K562 (cell line): ENCODE measurements around the gene MESP1. TPM values are rescaled to one million over a fixed set of nuclear protein-coding genes. Genes with fewer than 3 reads are reported as not detected.

Experiments used
- CHD1 ChIP-seq: fragments of 200-600 bp; sonication (generic); IDR thresholded peaks from one replicate; pipeline ENCODE4 v1.6.1; 2012; ENCODE audit warnings: mild to moderate bottlenecking, moderate library complexity, low read length, inconsistent platforms
- ETS2 ChIP-seq: IDR thresholded peaks from 2 replicates; pipeline ENCODE4 v1.6.1; 2016; ENCODE audit warnings: borderline replicate concordance, missing genetic modification characterization, mild to moderate bottlenecking, moderate library complexity, missing compliant biosample characterization; ENCODE audit not compliant: poor library complexity, severe bottlenecking
- HEY1 ChIP-seq: fragments of 250-450 bp; sonication (Bioruptor Pico); IDR thresholded peaks from 2 replicates; pipeline ENCODE4 v1.5.0; 2020; ENCODE audit warnings: mild to moderate bottlenecking, moderate library complexity, borderline replicate concordance
- KLF1 ChIP-seq: fragments of 450-650 bp; IDR thresholded peaks from 2 replicates; pipeline ENCODE4 v1.6.1; 2016; ENCODE audit warnings: missing genetic modification characterization, missing compliant biosample characterization
- LCOR ChIP-seq: sonication (generic); formaldehyde crosslinking; IDR thresholded peaks from 2 replicates; pipeline ENCODE4 v1.8.0; 2022; ENCODE audit warnings: mild to moderate bottlenecking, missing genetic modification reagents
- PTRF ChIP-seq: fragments of 450-650 bp; IDR thresholded peaks from 2 replicates; pipeline ENCODE4 v1.6.1; 2016; ENCODE audit warnings: mild to moderate bottlenecking, missing genetic modification characterization, missing compliant biosample characterization
- RB1 ChIP-seq: fragments of 450-650 bp; IDR thresholded peaks from 2 replicates; pipeline ENCODE4 v1.6.1; 2017; ENCODE audit warnings: low read depth, mild to moderate bottlenecking
- RBM39 ChIP-seq: fragments of 200-400 bp; formaldehyde crosslinking; optimal IDR thresholded peaks from 2 replicates; pipeline ENCODE3; 2018; ENCODE audit warnings: low read depth, low read length
- TBL1XR1 ChIP-seq, 2 experiments: IDR thresholded peaks; 2 replicates each; pipeline ENCODE4 v1.6.1; 2012; ENCODE audit warnings: improper control_type of control experiment in 2 of 2, low read length in 2 of 2, mild to moderate bottlenecking in 1 of 2
- TEAD4 ChIP-seq, 2 experiments: sonication (generic) in 1 of 2; formaldehyde crosslinking in 1 of 2; IDR thresholded peaks; 2 replicates each; pipeline versions ENCODE4 v1.6.1 to v1.8.0; 2012 to 2022; ENCODE audit warnings: borderline replicate concordance in 1 of 2, inconsistent platforms in 1 of 2, low read length in 1 of 2, mild to moderate bottlenecking in 1 of 2, missing genetic modification reagents in 1 of 2
- ZBTB7A ChIP-seq: IDR thresholded peaks from 2 replicates; pipeline ENCODE4 v1.6.1; 2011; ENCODE audit warnings: low read depth, mild to moderate bottlenecking, low read length, moderate library complexity, borderline replicate concordance; ENCODE audit not compliant: control insufficient read depth
- polyA plus RNA-seq, 8 experiments: library from polyadenylated mRNA; depleted of rRNA in 4 of 8; stranded (reverse) in 5 of 8; unstranded in 3 of 8; fragments of >200 nt; fragmentation: Nextera tagmentation in 2 of 8; fragmentation: Illumina TruSeq in 1 of 8; extraction: Ambion mirVana in 2 of 8; extraction: Trizol in 1 of 8; gene quantifications; 2 replicates each; pipeline versions ENCODE4 v1.2.1 to v1.2.3, GENCODE V29; 2011 to 2014; ENCODE audit warnings: inconsistent platforms in 1 of 8, missing spikeins in 1 of 8
- total RNA-seq, 7 experiments: library from RNA; depleted of rRNA in 6 of 7; stranded (reverse); fragments of >200 nt in 6 of 7; fragmentation: Illumina TruSeq in 2 of 7; extraction: Trizol in 2 of 7; gene quantifications; 2 replicates each; pipeline versions ENCODE4 v1.2.1 to v1.2.3, GENCODE V29; 2011 to 2021; ENCODE audit warnings: low replicate concordance in 1 of 7
- TF ChIP-seq, protein P1 (sequence below): fragments of 450-650 bp; formaldehyde crosslinking; conservative IDR thresholded peaks from 2 replicates; pipeline ENCODE4 v1.4.0; 2022; ENCODE audit warnings: mild to moderate bottlenecking, missing genetic modification characterization
- TF ChIP-seq, protein P2 (sequence below): fragments of 200-600 bp; sonication (generic); IDR thresholded peaks from one replicate; pipeline ENCODE4 v1.6.1; 2012; ENCODE audit warnings: mild to moderate bottlenecking, low read depth, low read length, inconsistent platforms

The MESP1 gene
- total and polyA plus RNA-seq, 9 of the 15 experiments (the other 6 are each of a cell fraction or from before 2014, with no cell fraction given), result 0.14 to 1.1 (median 0.36) TPM; not detected in 4

DNA sequence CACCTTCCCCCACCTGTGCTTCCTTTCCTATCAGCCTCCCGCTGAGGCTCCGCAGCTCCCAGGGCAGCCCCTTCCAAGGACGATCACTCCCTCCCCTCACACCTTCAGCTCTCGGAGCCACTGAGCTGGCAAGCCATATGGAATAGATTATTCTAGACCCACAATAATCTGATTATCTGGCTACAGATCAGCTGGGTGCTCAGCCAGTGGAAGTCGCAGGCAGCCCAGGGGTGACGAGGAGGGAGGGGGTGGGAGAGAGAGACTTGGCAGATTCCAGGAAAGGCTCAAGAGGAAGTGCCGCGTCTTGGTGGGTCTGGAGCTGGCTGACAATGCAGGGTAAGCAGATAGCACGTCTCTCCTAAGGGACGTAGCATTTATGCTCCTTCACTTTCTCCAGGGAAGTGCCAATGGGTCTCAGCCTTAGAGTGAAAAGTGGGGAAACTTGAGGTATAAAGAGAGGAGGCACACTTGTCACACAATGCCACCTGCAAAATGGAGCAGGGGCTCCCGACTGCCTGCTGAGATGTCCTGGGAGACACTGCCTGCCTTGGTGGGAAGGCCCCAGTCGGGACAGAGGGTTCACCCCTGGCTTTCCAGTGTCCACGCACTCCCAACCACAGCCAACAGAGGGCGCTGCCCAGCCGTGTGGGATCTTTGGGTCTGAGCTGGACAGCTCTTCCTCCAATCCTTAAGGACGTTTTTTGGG lies 9.4 kb upstream of the MESP1 start (continued):
- peak; percentile 8 to 26; a peak in 1 of 4 replicates for TF ChIP-seq TBL1XR1 (IDR thresholded peaks at IDR 0.05; ENCODE audit: low read length in 2 of 2)
- no peak for TF ChIP-seq CHD1
- TF ChIP-seq PTRF (tag), result no peak
- TF ChIP-seq ETS2, result no peak
- TF ChIP-seq, protein P1, sequence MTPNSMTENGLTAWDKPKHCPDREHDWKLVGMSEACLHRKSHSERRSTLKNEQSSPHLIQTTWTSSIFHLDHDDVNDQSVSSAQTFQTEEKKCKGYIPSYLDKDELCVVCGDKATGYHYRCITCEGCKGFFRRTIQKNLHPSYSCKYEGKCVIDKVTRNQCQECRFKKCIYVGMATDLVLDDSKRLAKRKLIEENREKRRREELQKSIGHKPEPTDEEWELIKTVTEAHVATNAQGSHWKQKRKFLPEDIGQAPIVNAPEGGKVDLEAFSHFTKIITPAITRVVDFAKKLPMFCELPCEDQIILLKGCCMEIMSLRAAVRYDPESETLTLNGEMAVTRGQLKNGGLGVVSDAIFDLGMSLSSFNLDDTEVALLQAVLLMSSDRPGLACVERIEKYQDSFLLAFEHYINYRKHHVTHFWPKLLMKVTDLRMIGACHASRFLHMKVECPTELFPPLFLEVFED (CRISPR knock-in tag), result no peak
- TF ChIP-seq LCOR, result 0 out of 2 replicates have a peak, but pooled peaks have one; percentile 21
- TF ChIP-seq RBM39, result no peak
- TF ChIP-seq KLF1, result no peak
- TF ChIP-seq, protein P2, sequence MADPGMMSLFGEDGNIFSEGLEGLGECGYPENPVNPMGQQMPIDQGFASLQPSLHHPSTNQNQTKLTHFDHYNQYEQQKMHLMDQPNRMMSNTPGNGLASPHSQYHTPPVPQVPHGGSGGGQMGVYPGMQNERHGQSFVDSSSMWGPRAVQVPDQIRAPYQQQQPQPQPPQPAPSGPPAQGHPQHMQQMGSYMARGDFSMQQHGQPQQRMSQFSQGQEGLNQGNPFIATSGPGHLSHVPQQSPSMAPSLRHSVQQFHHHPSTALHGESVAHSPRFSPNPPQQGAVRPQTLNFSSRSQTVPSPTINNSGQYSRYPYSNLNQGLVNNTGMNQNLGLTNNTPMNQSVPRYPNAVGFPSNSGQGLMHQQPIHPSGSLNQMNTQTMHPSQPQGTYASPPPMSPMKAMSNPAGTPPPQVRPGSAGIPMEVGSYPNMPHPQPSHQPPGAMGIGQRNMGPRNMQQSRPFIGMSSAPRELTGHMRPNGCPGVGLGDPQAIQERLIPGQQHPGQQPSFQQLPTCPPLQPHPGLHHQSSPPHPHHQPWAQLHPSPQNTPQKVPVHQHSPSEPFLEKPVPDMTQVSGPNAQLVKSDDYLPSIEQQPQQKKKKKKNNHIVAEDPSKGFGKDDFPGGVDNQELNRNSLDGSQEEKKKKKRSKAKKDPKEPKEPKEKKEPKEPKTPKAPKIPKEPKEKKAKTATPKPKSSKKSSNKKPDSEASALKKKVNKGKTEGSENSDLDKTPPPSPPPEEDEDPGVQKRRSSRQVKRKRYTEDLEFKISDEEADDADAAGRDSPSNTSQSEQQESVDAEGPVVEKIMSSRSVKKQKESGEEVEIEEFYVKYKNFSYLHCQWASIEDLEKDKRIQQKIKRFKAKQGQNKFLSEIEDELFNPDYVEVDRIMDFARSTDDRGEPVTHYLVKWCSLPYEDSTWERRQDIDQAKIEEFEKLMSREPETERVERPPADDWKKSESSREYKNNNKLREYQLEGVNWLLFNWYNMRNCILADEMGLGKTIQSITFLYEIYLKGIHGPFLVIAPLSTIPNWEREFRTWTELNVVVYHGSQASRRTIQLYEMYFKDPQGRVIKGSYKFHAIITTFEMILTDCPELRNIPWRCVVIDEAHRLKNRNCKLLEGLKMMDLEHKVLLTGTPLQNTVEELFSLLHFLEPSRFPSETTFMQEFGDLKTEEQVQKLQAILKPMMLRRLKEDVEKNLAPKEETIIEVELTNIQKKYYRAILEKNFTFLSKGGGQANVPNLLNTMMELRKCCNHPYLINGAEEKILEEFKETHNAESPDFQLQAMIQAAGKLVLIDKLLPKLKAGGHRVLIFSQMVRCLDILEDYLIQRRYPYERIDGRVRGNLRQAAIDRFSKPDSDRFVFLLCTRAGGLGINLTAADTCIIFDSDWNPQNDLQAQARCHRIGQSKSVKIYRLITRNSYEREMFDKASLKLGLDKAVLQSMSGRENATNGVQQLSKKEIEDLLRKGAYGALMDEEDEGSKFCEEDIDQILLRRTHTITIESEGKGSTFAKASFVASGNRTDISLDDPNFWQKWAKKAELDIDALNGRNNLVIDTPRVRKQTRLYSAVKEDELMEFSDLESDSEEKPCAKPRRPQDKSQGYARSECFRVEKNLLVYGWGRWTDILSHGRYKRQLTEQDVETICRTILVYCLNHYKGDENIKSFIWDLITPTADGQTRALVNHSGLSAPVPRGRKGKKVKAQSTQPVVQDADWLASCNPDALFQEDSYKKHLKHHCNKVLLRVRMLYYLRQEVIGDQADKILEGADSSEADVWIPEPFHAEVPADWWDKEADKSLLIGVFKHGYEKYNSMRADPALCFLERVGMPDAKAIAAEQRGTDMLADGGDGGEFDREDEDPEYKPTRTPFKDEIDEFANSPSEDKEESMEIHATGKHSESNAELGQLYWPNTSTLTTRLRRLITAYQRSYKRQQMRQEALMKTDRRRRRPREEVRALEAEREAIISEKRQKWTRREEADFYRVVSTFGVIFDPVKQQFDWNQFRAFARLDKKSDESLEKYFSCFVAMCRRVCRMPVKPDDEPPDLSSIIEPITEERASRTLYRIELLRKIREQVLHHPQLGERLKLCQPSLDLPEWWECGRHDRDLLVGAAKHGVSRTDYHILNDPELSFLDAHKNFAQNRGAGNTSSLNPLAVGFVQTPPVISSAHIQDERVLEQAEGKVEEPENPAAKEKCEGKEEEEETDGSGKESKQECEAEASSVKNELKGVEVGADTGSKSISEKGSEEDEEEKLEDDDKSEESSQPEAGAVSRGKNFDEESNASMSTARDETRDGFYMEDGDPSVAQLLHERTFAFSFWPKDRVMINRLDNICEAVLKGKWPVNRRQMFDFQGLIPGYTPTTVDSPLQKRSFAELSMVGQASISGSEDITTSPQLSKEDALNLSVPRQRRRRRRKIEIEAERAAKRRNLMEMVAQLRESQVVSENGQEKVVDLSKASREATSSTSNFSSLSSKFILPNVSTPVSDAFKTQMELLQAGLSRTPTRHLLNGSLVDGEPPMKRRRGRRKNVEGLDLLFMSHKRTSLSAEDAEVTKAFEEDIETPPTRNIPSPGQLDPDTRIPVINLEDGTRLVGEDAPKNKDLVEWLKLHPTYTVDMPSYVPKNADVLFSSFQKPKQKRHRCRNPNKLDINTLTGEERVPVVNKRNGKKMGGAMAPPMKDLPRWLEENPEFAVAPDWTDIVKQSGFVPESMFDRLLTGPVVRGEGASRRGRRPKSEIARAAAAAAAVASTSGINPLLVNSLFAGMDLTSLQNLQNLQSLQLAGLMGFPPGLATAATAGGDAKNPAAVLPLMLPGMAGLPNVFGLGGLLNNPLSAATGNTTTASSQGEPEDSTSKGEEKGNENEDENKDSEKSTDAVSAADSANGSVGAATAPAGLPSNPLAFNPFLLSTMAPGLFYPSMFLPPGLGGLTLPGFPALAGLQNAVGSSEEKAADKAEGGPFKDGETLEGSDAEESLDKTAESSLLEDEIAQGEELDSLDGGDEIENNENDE, result no peak
- TF ChIP-seq TEAD4 (IDR thresholded peaks at IDR 0.05; ENCODE audit: low read length), result peak; percentile 10; the same call in 1 of the 2 replicates
- no peak for TF ChIP-seq TEAD4 (CRISPR knock-in tag; IDR thresholded peaks at IDR 0.05; ENCODE audit: borderline replicate concordance)
- TF ChIP-seq ZBTB7A, result peak; percentile 12; the same call in 1 of the 2 replicates
- peak; percentile 70 for TF ChIP-seq RB1
- no peak for TF ChIP-seq HEY1 (CRISPR knock-in tag)
